ENCODE results near the gene KCNK2.

DNA sequence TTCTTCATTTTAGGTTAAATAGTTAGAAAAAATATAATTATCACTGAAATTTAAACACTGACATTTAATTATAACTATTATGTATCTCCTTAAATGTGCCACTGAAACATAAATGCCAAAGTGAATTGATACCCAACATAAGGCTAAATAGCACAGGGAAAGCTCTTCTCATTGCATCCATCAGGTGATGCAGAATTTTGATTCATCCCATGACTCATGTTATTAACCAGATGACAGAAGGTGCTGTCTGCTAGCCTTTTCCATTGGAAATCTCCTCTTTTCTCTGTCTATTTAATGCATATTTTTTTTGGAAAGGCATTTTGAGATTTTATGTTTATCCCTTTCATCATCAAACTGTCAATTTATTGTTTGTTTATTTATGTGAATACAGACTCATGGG, 136.8 kb downstream of the KCNK2 start:
- TF ChIP-seq, protein P1, sequence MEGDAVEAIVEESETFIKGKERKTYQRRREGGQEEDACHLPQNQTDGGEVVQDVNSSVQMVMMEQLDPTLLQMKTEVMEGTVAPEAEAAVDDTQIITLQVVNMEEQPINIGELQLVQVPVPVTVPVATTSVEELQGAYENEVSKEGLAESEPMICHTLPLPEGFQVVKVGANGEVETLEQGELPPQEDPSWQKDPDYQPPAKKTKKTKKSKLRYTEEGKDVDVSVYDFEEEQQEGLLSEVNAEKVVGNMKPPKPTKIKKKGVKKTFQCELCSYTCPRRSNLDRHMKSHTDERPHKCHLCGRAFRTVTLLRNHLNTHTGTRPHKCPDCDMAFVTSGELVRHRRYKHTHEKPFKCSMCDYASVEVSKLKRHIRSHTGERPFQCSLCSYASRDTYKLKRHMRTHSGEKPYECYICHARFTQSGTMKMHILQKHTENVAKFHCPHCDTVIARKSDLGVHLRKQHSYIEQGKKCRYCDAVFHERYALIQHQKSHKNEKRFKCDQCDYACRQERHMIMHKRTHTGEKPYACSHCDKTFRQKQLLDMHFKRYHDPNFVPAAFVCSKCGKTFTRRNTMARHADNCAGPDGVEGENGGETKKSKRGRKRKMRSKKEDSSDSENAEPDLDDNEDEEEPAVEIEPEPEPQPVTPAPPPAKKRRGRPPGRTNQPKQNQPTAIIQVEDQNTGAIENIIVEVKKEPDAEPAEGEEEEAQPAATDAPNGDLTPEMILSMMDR (optimal IDR thresholded peaks at IDR 0.05 in 1 of 3, IDR thresholded peaks at IDR 0.05 in 1 of 3, conservative IDR thresholded peaks at IDR 0.05 in 1 of 3; ENCODE audit: extremely low read depth in 1 of 3, insufficient read depth in 2 of 3, low read length in 3 of 3): no peak
- no peak for TF ChIP-seq EZH2 (IDR thresholded peaks at IDR 0.05; ENCODE audit: low read length)

Measured in keratinocyte (primary cell).